ENCODE measurements around the gene LRRN2.
A peak's percentile ranks its signal among the peaks of the same experiment; 100 is the strongest.

LRRN2 gene

GRCh38 chr1:204584699-204585372 is 100.7 kb downstream of the LRRN2 start:
- peak overlapping the region; percentile 75 for H3K4me2 ChIP-seq
- H3K4me1 ChIP-seq, result peaks cover 41% of the 10 kb centered on the region
- H3K9ac ChIP-seq, result 0 out of 2 replicates have a peak overlapping the region, but pooled peaks have one; percentile 24
- no peaks in the 10 kb centered on the region for H3K27me3 ChIP-seq
- H3K4me3 ChIP-seq, result no peak overlapping the region
- H4K20me1 ChIP-seq, result no peaks in the 10 kb centered on the region
- no peaks in the 10 kb centered on the region for H3K9me3 ChIP-seq
- no peaks in the 10 kb centered on the region for H3K36me3 ChIP-seq
- H3K27ac ChIP-seq, result peak overlapping the region; percentile 46; the same call in 1 of the 2 replicates
- TF ChIP-seq Cebpa-rat (IDR thresholded peaks at IDR 0.05), result no peak

GRCh38 chr1:204583909-204584632 is 101.5 kb downstream of the LRRN2 start:
- Histone ChIP-seq H3K9ac (no peak overlapping the region), H3K27ac (peak overlapping the region; percentile 46; the same call in 1 of the 2 replicates), H3K4me3 (no peak overlapping the region), H4K20me1 (no peaks in the 10 kb centered on the region), H3K9me3 (no peaks in the 10 kb centered on the region), H3K4me2 (peak overlapping the region; percentile 75), H3K4me1 (peaks cover 49% of the 10 kb centered on the region), H3K27me3 (no peaks in the 10 kb centered on the region), H3K36me3 (no peaks in the 10 kb centered on the region)
- TF ChIP-seq Cebpa-rat (IDR thresholded peaks at IDR 0.05), result peak; percentile 30; the same call in 1 of the 2 replicates

GRCh38 chr1:204581759-204582158 is 103.8 kb downstream of the LRRN2 start:
- Histone ChIP-seq H3K27me3 (no peaks in the 10 kb centered on the region), H3K27ac (no peak overlapping the region), H4K20me1 (no peaks in the 10 kb centered on the region), H3K9me3 (no peaks in the 10 kb centered on the region), H3K4me3 (no peak overlapping the region), H3K4me2 (0 out of 2 replicates have a peak overlapping the region, but pooled peaks have one; percentile 3), H3K9ac (no peak overlapping the region), H3K36me3 (no peaks in the 10 kb centered on the region), H3K4me1 (peaks cover 61% of the 10 kb centered on the region)
- no peak for TF ChIP-seq Cebpa-rat (IDR thresholded peaks at IDR 0.05)

GRCh38 chr1:204580862-204581261 is 104.7 kb downstream of the LRRN2 start:
- no peaks in the 10 kb centered on the region for H3K36me3 ChIP-seq
- H3K27ac ChIP-seq, result no peak overlapping the region
- H3K4me1 ChIP-seq, result peaks cover 64% of the 10 kb centered on the region
- H4K20me1 ChIP-seq, result no peaks in the 10 kb centered on the region
- H3K27me3 ChIP-seq, result no peaks in the 10 kb centered on the region
- H3K4me2 ChIP-seq, result no peak overlapping the region
- no peaks in the 10 kb centered on the region for H3K9me3 ChIP-seq
- H3K4me3 ChIP-seq, result no peak overlapping the region
- TF ChIP-seq Cebpa-rat (IDR thresholded peaks at IDR 0.05), result no peak
- H3K9ac ChIP-seq, result no peak overlapping the region

- H3K4me2 ChIP-seq, result peak overlapping the region; percentile 97
- peak overlapping the region; percentile 50 for H3K9ac ChIP-seq
- H3K4me3 ChIP-seq, result peak overlapping the region; percentile 58
- H3K27ac ChIP-seq, result peak overlapping the region; percentile 74
- TF ChIP-seq Cebpa-rat (IDR thresholded peaks at IDR 0.05), result no peak
- H4K20me1 ChIP-seq, result no peaks in the 10 kb centered on the region
- no peaks in the 10 kb centered on the region for H3K9me3 ChIP-seq
- H3K27me3 ChIP-seq, result no peaks in the 10 kb centered on the region
- H3K4me1 ChIP-seq, result peaks cover 66% of the 10 kb centered on the region
- H3K36me3 ChIP-seq, result no peaks in the 10 kb centered on the region
These were observed 105.9 kb downstream of the LRRN2 start for GRCh38 chr1:204579681-204580080.

GRCh38 chr1:204578867-204579664 is 106.5 kb downstream of the LRRN2 start:
- H4K20me1 ChIP-seq, result no peaks in the 10 kb centered on the region

GRCh38 chr1:204577794-204578478 is 107.6 kb downstream of the LRRN2 start:
- peak overlapping the region; percentile 75 for H3K27ac ChIP-seq

More at GRCh38 chr1:204578867-204579664, 106.5 kb downstream of the LRRN2 start:
- Histone ChIP-seq H3K9ac (peak overlapping the region; percentile 52), H3K4me1 (peaks cover 66% of the 10 kb centered on the region), H3K4me2 (peak overlapping the region; percentile 97), H3K9me3 (no peaks in the 10 kb centered on the region), H3K4me3 (peak overlapping the region; percentile 58), H3K27me3 (no peaks in the 10 kb centered on the region), H3K36me3 (no peaks in the 10 kb centered on the region), H3K27ac (peak overlapping the region; percentile 75)
- TF ChIP-seq Cebpa-rat (IDR thresholded peaks at IDR 0.05), result no peak

GRCh38 chr1:204576422-204576821 is 109.1 kb downstream of the LRRN2 start:
- TF ChIP-seq Cebpa-rat (IDR thresholded peaks at IDR 0.05), result no peak
- Histone ChIP-seq H3K4me2 (no peak overlapping the region), H3K9ac (no peak overlapping the region), H3K27me3 (no peaks in the 10 kb centered on the region), H4K20me1 (no peaks in the 10 kb centered on the region), H3K27ac (no peak overlapping the region), H3K4me1 (peaks cover 70% of the 10 kb centered on the region), H3K36me3 (peaks cover 22% of the 10 kb centered on the region; the same call in 1 of the 2 replicates), H3K9me3 (no peaks in the 10 kb centered on the region), H3K4me3 (no peak overlapping the region)

More at GRCh38 chr1:204577794-204578478, 107.6 kb downstream of the LRRN2 start:
- Histone ChIP-seq H3K4me2 (peak overlapping the region; percentile 97), H3K4me3 (peak overlapping the region; percentile 58), H3K9ac (peak overlapping the region; percentile 52; the same call in 1 of the 2 replicates), H4K20me1 (no peaks in the 10 kb centered on the region), H3K36me3 (peaks cover 9% of the 10 kb centered on the region; the same call in 1 of the 2 replicates), H3K27me3 (no peaks in the 10 kb centered on the region), H3K9me3 (no peaks in the 10 kb centered on the region), H3K4me1 (peaks cover 76% of the 10 kb centered on the region)
- no peak for TF ChIP-seq Cebpa-rat (IDR thresholded peaks at IDR 0.05)

Measured in BLaER1 (cell line).